Endothelial cell of umbilical vein (primary cell): ENCODE results near the gene B3GAT1. TPM values are rescaled to one million over a fixed set of nuclear protein-coding genes. Genes with fewer than 3 reads are reported as not detected.

Experiments used
- BruUV-seq: library from RNA; stranded (reverse); fragments of 400-500 nt; replicated peaks from 2 replicates; lab custom pipeline; 2021; lab: Mats Ljungman, UMichigan
- CTCF ChIA-PET: fragments of 300-600, 350-600 bp; sonication (Branson Sonifier 250); formaldehyde crosslinking; loops from one replicate; lab custom pipeline; 2021; ENCODE audit warnings: antibody characterized with exemption, inconsistent platforms; lab: Charles Lee
- POLR2A ChIA-PET: fragments of 300-600, 350-600 bp; sonication (Branson Sonifier 250); formaldehyde crosslinking; loops from one replicate; lab custom pipeline; 2021; ENCODE audit warnings: antibody characterized with exemption, inconsistent platforms; lab: Charles Lee
- DNase-seq: peaks from one replicate; pipeline ENCODE4 v3.0.0-alpha.2; 2011; ENCODE audit warnings: low read depth, low spot score
- FAIRE-seq: peaks from 2 replicates; lab custom pipeline; 2011; peaks lifted over from hg19 to GRCh38; lab: Jason Lieb, UNC
- H2AFZ ChIP-seq: 2 replicates; pipeline ENCODE4 v1.6.0; 2012; ENCODE audit warnings: low read depth, low read length, control low read depth, inconsistent platforms
- H3K27ac ChIP-seq: 2 replicates; pipeline ENCODE4 v1.5.1; 2011; ENCODE audit warnings: low read depth, mild to moderate bottlenecking, control low read depth, low read length, moderate library complexity; ENCODE audit not compliant: insufficient read depth
- H3K27me3 ChIP-seq, 2 experiments: 2 replicates each; pipeline versions ENCODE4 v1.6.0 to v1.6.1; 2011; ENCODE audit warnings: low read length in 2 of 2, mixed read lengths in 1 of 2; ENCODE audit not compliant: control insufficient read depth in 2 of 2, insufficient read depth in 2 of 2
- H3K36me3 ChIP-seq, 2 experiments: 2 replicates in 1 of 2; 3 replicates in 1 of 2; pipeline ENCODE4 v1.5.1; 2011; ENCODE audit warnings: low read length in 2 of 2, mild to moderate bottlenecking in 1 of 2, moderate library complexity in 1 of 2; ENCODE audit not compliant: control insufficient read depth in 2 of 2, insufficient read depth in 2 of 2; ENCODE audit errors: extremely low read depth in 1 of 2
- H3K4me1 ChIP-seq: 3 replicates; pipeline ENCODE4 v1.5.1; 2011; ENCODE audit warnings: mild to moderate bottlenecking, low read length; ENCODE audit not compliant: control insufficient read depth, insufficient read depth; ENCODE audit errors: extremely low read depth
- H3K4me2 ChIP-seq: 2 replicates; pipeline ENCODE4 v1.6.1; 2011; ENCODE audit warnings: low read length, control low read depth, mixed read lengths; ENCODE audit not compliant: insufficient read depth
- H3K4me3 ChIP-seq, 3 experiments: fragments of 200-600 bp in 1 of 3; sonication (generic), shearing (Covaris generic) in 1 of 3; replicated peaks in 1 of 3; 2 replicates each; pipeline ENCODE4 v1.5.1; 2011 to 2016; ENCODE audit warnings: control low read depth in 3 of 3, low read length in 3 of 3, mild to moderate bottlenecking in 2 of 3, inconsistent platforms in 1 of 3, low read depth in 1 of 3, moderate library complexity in 1 of 3; ENCODE audit not compliant: insufficient read depth in 1 of 3
- H3K79me2 ChIP-seq: 2 replicates; pipeline ENCODE4 v1.6.0; 2012; ENCODE audit warnings: low read length, inconsistent platforms; ENCODE audit not compliant: control insufficient read depth, insufficient read depth
- H3K9ac ChIP-seq: replicated peaks from 2 replicates; pipeline ENCODE3; 2011; ENCODE audit warnings: low read length, control low read depth; ENCODE audit not compliant: insufficient read depth; ENCODE audit errors: extremely low read depth
- H3K9me1 ChIP-seq: replicated peaks from 3 replicates; pipeline ENCODE4 v1.6.0; 2011; ENCODE audit warnings: mild to moderate bottlenecking, low read length; ENCODE audit not compliant: control insufficient read depth, insufficient read depth; ENCODE audit errors: extremely low read depth
- H3K9me3 ChIP-seq: replicated peaks from 2 replicates; pipeline ENCODE4 v1.5.1; 2012; ENCODE audit warnings: low read length, inconsistent platforms; ENCODE audit not compliant: control insufficient read depth, insufficient read depth
- H4K20me1 ChIP-seq: replicated peaks from 2 replicates; pipeline ENCODE3; 2011; ENCODE audit warnings: mild to moderate bottlenecking, low read length; ENCODE audit not compliant: control insufficient read depth, insufficient read depth; ENCODE audit errors: extremely low read depth
- CTCF ChIP-seq, 2 donors: IDR thresholded peaks; 1 replicate in 1 of 2; 2 replicates in 1 of 2; pipeline ENCODE4 v1.5.1; 2011; ENCODE audit warnings: low read length in 2 of 2, mild to moderate bottlenecking in 2 of 2, moderate library complexity in 2 of 2, control low read depth in 1 of 2, inconsistent platforms in 1 of 2, low read depth in 1 of 2; ENCODE audit not compliant: insufficient read depth in 1 of 2; ENCODE audit errors: extremely low read depth in 1 of 2
- EZH2 ChIP-seq: IDR thresholded peaks from 2 replicates; pipeline ENCODE4 v1.6.1; 2012; ENCODE audit warnings: borderline replicate concordance, low read depth, mild to moderate bottlenecking, moderate library complexity, low read length, inconsistent platforms; ENCODE audit not compliant: severe bottlenecking
- FOS ChIP-seq: IDR thresholded peaks from 2 replicates; pipeline ENCODE4 v1.6.1; 2011; ENCODE audit warnings: mild to moderate bottlenecking, low read length, moderate library complexity, borderline replicate concordance; ENCODE audit not compliant: insufficient read depth
- GATA2 ChIP-seq: IDR thresholded peaks from 2 replicates; pipeline ENCODE4 v1.7.0; 2011; ENCODE audit warnings: low read depth, mild to moderate bottlenecking, moderate library complexity, mixed read lengths, low read length; ENCODE audit not compliant: insufficient read length, insufficient read depth
- JUN ChIP-seq: IDR thresholded peaks from 2 replicates; pipeline ENCODE4 v1.6.1; 2011; ENCODE audit warnings: borderline replicate concordance, low read depth; ENCODE audit not compliant: insufficient read length, insufficient read depth
- MYC ChIP-seq: IDR thresholded peaks from one replicate; pipeline ENCODE4 v1.6.1; 2011; ENCODE audit warnings: mild to moderate bottlenecking, low read depth, low read length
- POLR2A ChIP-seq: IDR thresholded peaks from 2 replicates; pipeline ENCODE4 v1.6.1; 2012; ENCODE audit warnings: low read depth, mild to moderate bottlenecking, control low read depth, low read length
- POLR2AphosphoS5 ChIP-seq: IDR thresholded peaks from 2 replicates; pipeline ENCODE4 v1.6.1; 2012; ENCODE audit warnings: low read depth, mild to moderate bottlenecking, control low read depth, low read length, moderate library complexity; ENCODE audit not compliant: insufficient read depth
- dilution Hi-C: fragments of 300-500 bp; cut with MboI; formaldehyde crosslinking; loops from one replicate; pipeline ENCODE4 v1.15.0; 2019; ENCODE audit warnings: low sequenced_read_pairs; ENCODE audit not compliant: extremely low pct_ligation_motif_present
- intact Hi-C: fragments of 100-400 bp; cut with micrococcal nuclease; formaldehyde crosslinking; loops from one replicate; pipeline ENCODE4 v1.10.0; 2022
- polyA plus RNA-seq, 4 experiments: library from polyadenylated mRNA; depleted of rRNA in 3 of 4; stranded (reverse) in 3 of 4; unstranded in 1 of 4; fragments of >200 nt; gene quantifications; 2 replicates each; pipeline versions ENCODE4 v1.2.1 to v1.2.3, GENCODE V29; 2011 to 2012; ENCODE audit warnings: missing spikeins in 1 of 4
- total RNA-seq: library from RNA; stranded (reverse); gene quantifications from 2 replicates; pipeline ENCODE4 v1.2.3, GENCODE V29; 2021
- TF ChIP-seq, protein P1 (sequence below): IDR thresholded peaks from 2 replicates; pipeline ENCODE4 v1.6.1; 2011; ENCODE audit not compliant: insufficient read depth, insufficient read length

Gene B3GAT1
- total and polyA plus RNA-seq, 2 donors (not counting 3 experiments of a cell fraction or from before 2014, with no cell fraction given) = 0.01 TPM; not detected in 1

GRCh38 chr11:134449713-134450112 is 37.7 kb upstream of the B3GAT1 start:
- TF ChIP-seq EZH2 (no peak), GATA2 (no peak), FOS (no peak), JUN (no peak), POLR2AphosphoS5 (no peak), POLR2A (no peak)
- TF ChIP-seq, protein P1, sequence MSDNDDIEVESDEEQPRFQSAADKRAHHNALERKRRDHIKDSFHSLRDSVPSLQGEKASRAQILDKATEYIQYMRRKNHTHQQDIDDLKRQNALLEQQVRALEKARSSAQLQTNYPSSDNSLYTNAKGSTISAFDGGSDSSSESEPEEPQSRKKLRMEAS = no peak
- H3K4me2 ChIP-seq = no peak overlapping the region
- ChIA-PET CTCF (no interaction called here), POLR2A (no interaction called here)
- no peak overlapping the region for H3K27ac ChIP-seq
- no peak overlapping the region for H2AFZ ChIP-seq
- dilution Hi-C loops = no loop called here
- no peaks in the 10 kb centered on the region for H4K20me1 ChIP-seq
- no peaks in the 10 kb centered on the region for H3K79me2 ChIP-seq
- peaks cover 2% of the 10 kb centered on the region for H3K9me3 ChIP-seq
- H3K27me3 ChIP-seq = no peaks in the 10 kb centered on the region
- intact Hi-C loops = no loop called here
- H3K9me1 ChIP-seq = no peaks in the 10 kb centered on the region
- no TSS peak for BruUV-seq
- H3K4me3 ChIP-seq = no peak overlapping the region
- FAIRE-seq = no peak
- H3K4me1 ChIP-seq = no peaks in the 10 kb centered on the region
- no peaks in the 10 kb centered on the region for H3K36me3 ChIP-seq
- DNase-seq = no peak
- H3K9ac ChIP-seq = no peak overlapping the region

- H3K27me3 ChIP-seq = no peaks in the 10 kb centered on the region
- no peak for DNase-seq
- H3K4me2 ChIP-seq = no peak overlapping the region
- H3K4me1 ChIP-seq = no peaks in the 10 kb centered on the region
- no peak overlapping the region for H3K4me3 ChIP-seq
- H4K20me1 ChIP-seq = no peaks in the 10 kb centered on the region
- dilution Hi-C loops = no loop called here
- BruUV-seq = no TSS peak
- intact Hi-C loops = no loop called here
- no peaks in the 10 kb centered on the region for H3K79me2 ChIP-seq
- ChIA-PET POLR2A (no interaction called here), CTCF (no interaction called here)
- FAIRE-seq = no peak
- H3K9me1 ChIP-seq = no peaks in the 10 kb centered on the region
- no peaks in the 10 kb centered on the region for H3K36me3 ChIP-seq
- no peak overlapping the region for H3K27ac ChIP-seq
- H3K9ac ChIP-seq = no peak overlapping the region
- peaks cover 2% of the 10 kb centered on the region for H3K9me3 ChIP-seq
- H2AFZ ChIP-seq = no peak overlapping the region
- TF ChIP-seq JUN (no peak), CTCF (IDR thresholded peaks at IDR 0.05; ENCODE audit: extremely low read depth in 1 of 2, insufficient read depth in 1 of 2, low read depth in 1 of 2, low read length in 2 of 2) (no peak), MYC (no peak), POLR2A (no peak), POLR2AphosphoS5 (no peak)
- TF ChIP-seq, protein P1 = no peak
Measured at GRCh38 chr11:134449051-134449450, 37.0 kb upstream of the B3GAT1 start.
